Neural cell (in vitro differentiated cells): ENCODE results near the gene SERINC2. TPM values are rescaled to one million over a fixed set of nuclear protein-coding genes. Genes with fewer than 3 reads are reported as not detected.

Experiments used
- H2AFZ ChIP-seq: fragments of 200-600, 300-800 bp; sonication (generic), shearing (Covaris generic); 2 replicates; pipeline ENCODE4 v1.6.0; 2014; ENCODE audit warnings: low read depth, mild to moderate bottlenecking, antibody characterized with exemption, low read length, moderate library complexity
- H3F3A ChIP-seq: fragments of 200-600 bp; shearing (Covaris generic); 2 replicates; pipeline ENCODE4 v1.6.1; 2016; ENCODE audit warnings: mild to moderate bottlenecking, moderate library complexity, mixed read lengths, antibody characterized with exemption, low read length; ENCODE audit not compliant: insufficient read depth, poor library complexity, severe bottlenecking
- H3K27ac ChIP-seq: fragments of 200-600, 300-800 bp; sonication (generic), shearing (Covaris generic); 2 replicates; pipeline ENCODE4 v1.5.1; 2014; ENCODE audit warnings: mild to moderate bottlenecking, low read length, moderate library complexity
- H3K27me3 ChIP-seq: fragments of 300-800, 200-600 bp; sonication (generic), shearing (Covaris generic); 2 replicates; pipeline ENCODE4 v1.6.0; 2014; ENCODE audit warnings: mild to moderate bottlenecking, low read depth, low read length, moderate library complexity; ENCODE audit not compliant: insufficient read depth
- H3K36me3 ChIP-seq: fragments of 300-800, 200-600 bp; sonication (generic), shearing (Covaris generic); 2 replicates; pipeline ENCODE4 v1.5.1; 2014; ENCODE audit warnings: mild to moderate bottlenecking, antibody characterized with exemption, low read length, moderate library complexity; ENCODE audit not compliant: insufficient read depth
- H3K4me2 ChIP-seq: fragments of 300-800, 200-600 bp; sonication (generic), shearing (Covaris generic); 2 replicates; pipeline ENCODE4 v1.6.0; 2014; ENCODE audit warnings: mild to moderate bottlenecking, low read length
- H3K4me3 ChIP-seq: fragments of 300-800, 200-600 bp; sonication (generic), shearing (Covaris generic); 2 replicates; pipeline ENCODE4 v1.5.1; 2014; ENCODE audit warnings: mild to moderate bottlenecking, low read length, moderate library complexity
- H3K79me2 ChIP-seq: fragments of 200-600 bp; shearing (Covaris generic); replicated peaks from 2 replicates; pipeline ENCODE4 v1.6.0; 2014; ENCODE audit warnings: mild to moderate bottlenecking, low read length, moderate library complexity; ENCODE audit not compliant: insufficient read depth
- H3K9ac ChIP-seq: fragments of 300-800, 200-600 bp; sonication (generic), shearing (Covaris generic); 2 replicates; pipeline ENCODE4 v1.6.1; 2016; ENCODE audit warnings: mild to moderate bottlenecking, low read length, mixed read lengths
- H3K9me2 ChIP-seq: fragments of 200-600 bp; shearing (Covaris generic); 2 replicates; pipeline ENCODE4 v1.6.1; 2016; ENCODE audit warnings: mild to moderate bottlenecking, low read length, mixed read lengths; ENCODE audit not compliant: insufficient read depth
- H3K9me3 ChIP-seq: fragments of 200-600, 300-800 bp; sonication (generic), shearing (Covaris generic); 2 replicates; pipeline ENCODE4 v1.6.1; 2016; ENCODE audit warnings: mild to moderate bottlenecking, mixed run types, low read length, moderate library complexity, mixed read lengths
- H4K20me1 ChIP-seq: fragments of 200-600 bp; shearing (Covaris generic); 2 replicates; pipeline ENCODE4 v1.6.1; 2016; ENCODE audit warnings: mild to moderate bottlenecking, mixed run types; ENCODE audit not compliant: insufficient read depth
- EP300 ChIP-seq: fragments of 450-650 bp; conservative IDR thresholded peaks from 2 replicates; pipeline ENCODE4 v1.6.1; 2014; ENCODE audit warnings: antibody characterized with exemption, mild to moderate bottlenecking, moderate library complexity; ENCODE audit not compliant: poor library complexity, severe bottlenecking
- EZH2 ChIP-seq: fragments of 200-600, 300-800 bp; shearing (Covaris generic), sonication (generic); IDR thresholded peaks from 2 replicates; pipeline ENCODE4 v1.6.1; 2014; ENCODE audit warnings: antibody characterized with exemption, low read length, borderline replicate concordance, mild to moderate bottlenecking; ENCODE audit not compliant: insufficient read depth, poor library complexity, severe bottlenecking
- MXI1 ChIP-seq: fragments of 450-650 bp; conservative IDR thresholded peaks from 2 replicates; pipeline ENCODE4 v1.6.1; 2014; ENCODE audit warnings: antibody characterized with exemption, mild to moderate bottlenecking; ENCODE audit not compliant: poor library complexity, severe bottlenecking
- POLR2AphosphoS5 ChIP-seq: IDR thresholded peaks from 2 replicates; pipeline ENCODE4 v1.6.1; 2012
- RAD21 ChIP-seq: fragments of 450-650 bp; conservative IDR thresholded peaks from 2 replicates; pipeline ENCODE4 v1.6.1; 2014; ENCODE audit warnings: antibody characterized with exemption, mild to moderate bottlenecking, moderate library complexity
- REST ChIP-seq: IDR thresholded peaks from 2 replicates; pipeline ENCODE4 v1.6.1; 2012; ENCODE audit warnings: borderline replicate concordance
- SMC3 ChIP-seq: fragments of 450-650 bp; conservative IDR thresholded peaks from 2 replicates; pipeline ENCODE4 v1.6.1; 2014; ENCODE audit warnings: antibody characterized with exemption, mild to moderate bottlenecking, moderate library complexity; ENCODE audit not compliant: poor library complexity
- TAF1 ChIP-seq: IDR thresholded peaks from 2 replicates; pipeline ENCODE4 v1.6.1; 2012; ENCODE audit warnings: low read depth
- polyA plus RNA-seq: library from polyadenylated mRNA; depleted of rRNA; stranded (reverse); fragments of >200 nt; gene quantifications from 2 replicates; pipeline ENCODE4 v1.2.3, GENCODE V29; 2014
- TF ChIP-seq, protein P1 (sequence below): fragments of 450-650 bp; IDR thresholded peaks from 2 replicates; pipeline ENCODE4 v1.5.1; 2014; ENCODE audit warnings: antibody characterized with exemption, mild to moderate bottlenecking, moderate library complexity; ENCODE audit not compliant: poor library complexity, severe bottlenecking

The SERINC2 gene
- polyA plus RNA-seq, 1 donor from 2014 or later: 8.6 TPM

DNA sequence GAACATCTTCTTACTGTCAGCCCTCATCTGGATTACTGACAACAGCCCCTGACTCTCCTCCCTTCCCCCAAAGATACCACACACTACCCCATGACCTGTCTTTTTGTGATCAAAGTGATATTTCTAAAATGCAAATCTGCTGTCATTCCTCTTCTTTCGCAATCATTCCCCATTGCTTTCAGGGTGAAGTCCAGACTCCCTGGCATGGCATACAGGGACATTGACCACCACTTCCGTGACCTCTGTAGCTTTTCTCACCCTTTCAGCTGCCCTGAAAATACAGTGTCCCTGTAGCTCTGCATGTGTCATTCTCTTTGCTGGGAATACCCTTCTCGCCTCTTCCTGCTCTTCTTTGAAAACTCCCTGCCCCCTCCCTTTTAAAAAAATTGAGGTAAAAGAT lies 4.1 kb downstream of the SERINC2 start:
- Histone ChIP-seq H3K27ac (no peak overlapping the region), H3K36me3 (no peaks in the 10 kb centered on the region), H2AFZ (no peak overlapping the region), H3K27me3 (no peaks in the 10 kb centered on the region), H4K20me1 (no peaks in the 10 kb centered on the region), H3K4me3 (no peak overlapping the region), H3K9me3 (no peaks in the 10 kb centered on the region), H3K9ac (no peak overlapping the region), H3K79me2 (peaks cover 25% of the 10 kb centered on the region), H3K9me2 (no peaks in the 10 kb centered on the region), H3F3A (peaks cover 8% of the 10 kb centered on the region), H3K4me2 (no peak overlapping the region)
- TF ChIP-seq RAD21 (no peak), REST (no peak), POLR2AphosphoS5 (no peak), EZH2 (no peak), SMC3 (no peak), EP300 (no peak), TAF1 (no peak), MXI1 (no peak)
- TF ChIP-seq, protein P1, sequence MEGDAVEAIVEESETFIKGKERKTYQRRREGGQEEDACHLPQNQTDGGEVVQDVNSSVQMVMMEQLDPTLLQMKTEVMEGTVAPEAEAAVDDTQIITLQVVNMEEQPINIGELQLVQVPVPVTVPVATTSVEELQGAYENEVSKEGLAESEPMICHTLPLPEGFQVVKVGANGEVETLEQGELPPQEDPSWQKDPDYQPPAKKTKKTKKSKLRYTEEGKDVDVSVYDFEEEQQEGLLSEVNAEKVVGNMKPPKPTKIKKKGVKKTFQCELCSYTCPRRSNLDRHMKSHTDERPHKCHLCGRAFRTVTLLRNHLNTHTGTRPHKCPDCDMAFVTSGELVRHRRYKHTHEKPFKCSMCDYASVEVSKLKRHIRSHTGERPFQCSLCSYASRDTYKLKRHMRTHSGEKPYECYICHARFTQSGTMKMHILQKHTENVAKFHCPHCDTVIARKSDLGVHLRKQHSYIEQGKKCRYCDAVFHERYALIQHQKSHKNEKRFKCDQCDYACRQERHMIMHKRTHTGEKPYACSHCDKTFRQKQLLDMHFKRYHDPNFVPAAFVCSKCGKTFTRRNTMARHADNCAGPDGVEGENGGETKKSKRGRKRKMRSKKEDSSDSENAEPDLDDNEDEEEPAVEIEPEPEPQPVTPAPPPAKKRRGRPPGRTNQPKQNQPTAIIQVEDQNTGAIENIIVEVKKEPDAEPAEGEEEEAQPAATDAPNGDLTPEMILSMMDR: no peak

DNA sequence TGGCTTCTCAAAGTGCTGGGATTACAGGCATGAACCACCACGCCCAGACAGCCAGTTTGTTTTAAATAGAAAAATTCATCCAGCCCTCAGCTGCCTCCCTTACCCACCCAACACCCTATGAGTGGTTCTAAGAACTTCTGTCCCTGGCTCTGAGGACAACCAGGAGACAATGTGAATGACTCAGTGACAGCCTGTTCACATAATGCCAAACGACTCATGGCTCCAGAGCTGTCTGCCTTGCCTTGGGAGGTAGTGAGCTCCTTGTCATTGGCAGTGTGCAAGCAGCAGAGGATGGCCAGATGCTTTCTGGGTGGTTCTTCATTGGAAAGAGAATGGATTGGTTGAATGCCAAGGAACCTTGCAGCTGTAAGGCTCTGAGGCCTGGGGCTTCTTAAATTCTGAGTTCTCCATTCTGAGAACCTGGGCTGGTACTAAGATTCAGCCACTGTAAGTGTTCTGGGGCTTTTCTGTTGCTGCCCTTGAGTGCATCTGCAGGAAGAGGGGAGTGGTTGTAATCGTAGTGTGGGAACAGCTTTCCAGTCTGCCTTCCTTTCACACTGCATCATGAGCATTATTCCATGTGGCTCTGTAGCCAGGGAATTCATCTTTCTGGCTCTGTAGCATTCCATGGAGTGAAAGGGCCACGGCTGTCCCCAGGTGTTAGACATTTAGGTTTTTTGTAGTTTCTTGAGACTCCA lies 5.8 kb downstream of the SERINC2 start:
- Histone ChIP-seq H3K9ac (no peak overlapping the region), H3K79me2 (peaks cover 19% of the 10 kb centered on the region), H3K4me2 (no peak overlapping the region), H3K27me3 (no peaks in the 10 kb centered on the region), H4K20me1 (no peaks in the 10 kb centered on the region), H3F3A (peaks cover 8% of the 10 kb centered on the region), H3K36me3 (no peaks in the 10 kb centered on the region), H3K4me3 (no peak overlapping the region), H2AFZ (no peak overlapping the region), H3K27ac (no peak overlapping the region), H3K9me2 (no peaks in the 10 kb centered on the region), H3K9me3 (no peaks in the 10 kb centered on the region)
- TF ChIP-seq, protein P1: no peak
- no peak for TF ChIP-seq EZH2
- no peak for TF ChIP-seq EP300
- no peak for TF ChIP-seq REST
- TF ChIP-seq MXI1: no peak
- TF ChIP-seq POLR2AphosphoS5: no peak
